Measurements from ENCODE around the gene TP73.

TP73 gene

DNA sequence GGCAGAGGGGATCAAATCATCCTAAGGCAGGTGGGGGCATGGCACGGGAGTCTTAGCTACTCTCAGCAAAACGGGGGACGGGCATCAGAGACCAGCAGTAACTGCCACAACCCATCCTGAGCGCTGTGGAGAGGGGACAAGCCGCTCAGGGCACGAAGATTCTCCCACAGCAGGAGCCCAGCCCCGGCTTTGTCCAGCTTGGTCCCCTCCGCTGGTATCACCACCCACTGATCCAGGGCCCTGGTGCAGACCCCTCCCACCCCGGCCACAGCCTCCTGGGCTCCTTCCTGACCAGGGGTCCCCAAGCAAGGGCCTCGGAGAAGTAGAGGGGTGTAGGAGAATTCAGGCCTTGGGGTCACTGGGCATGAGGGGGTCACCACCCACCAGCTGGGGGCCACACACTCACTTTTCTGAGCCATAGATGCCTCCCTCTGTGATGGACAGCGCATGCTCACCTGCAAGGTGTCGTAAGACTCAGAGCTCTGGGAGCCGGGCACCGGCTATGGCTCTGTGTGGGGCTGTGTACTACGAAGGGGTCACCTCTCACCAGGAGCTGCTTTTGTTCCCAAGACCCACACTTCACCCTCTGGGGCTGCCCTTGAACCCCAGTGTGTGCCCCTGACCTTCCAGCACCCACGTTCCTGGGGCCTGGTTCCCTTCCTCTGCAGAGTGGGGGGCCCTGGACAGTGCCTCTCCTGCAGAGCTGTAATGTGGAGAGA, 117.9 kb downstream of the TP73 start:
- H3K27ac ChIP-seq (ENCODE audit: low read length) = no peak overlapping the region
- H3K4me3 ChIP-seq (ENCODE audit: low read length) = no peak overlapping the region
- H2AFZ ChIP-seq (ENCODE audit: low read depth, low read length) = no peak overlapping the region
- H4K20me1 ChIP-seq (ENCODE audit: insufficient read depth, low read length) = no peaks in the 10 kb centered on the region
- no peak overlapping the region for H3K9ac ChIP-seq (ENCODE audit: low read length)
- no peaks in the 10 kb centered on the region for H3K9me3 ChIP-seq (ENCODE audit: insufficient read depth, low read length)
- H3K4me2 ChIP-seq (ENCODE audit: low read length) = no peak overlapping the region
- peaks cover 7% of the 10 kb centered on the region; the same call in 1 of the 2 replicates for H3K27me3 ChIP-seq (ENCODE audit: low read depth, low read length)
- peaks cover 13% of the 10 kb centered on the region for H3K4me1 ChIP-seq (ENCODE audit: low read length)
- no peaks in the 10 kb centered on the region for H3K79me2 ChIP-seq (ENCODE audit: low read length)
- H3K36me3 ChIP-seq (replicated peaks; ENCODE audit: low read depth, low read length) = no peaks in the 10 kb centered on the region
- no peak for TF ChIP-seq EZH2phosphoT487 (IDR thresholded peaks at IDR 0.05; ENCODE audit: low read depth)
- TF ChIP-seq, protein P1, sequence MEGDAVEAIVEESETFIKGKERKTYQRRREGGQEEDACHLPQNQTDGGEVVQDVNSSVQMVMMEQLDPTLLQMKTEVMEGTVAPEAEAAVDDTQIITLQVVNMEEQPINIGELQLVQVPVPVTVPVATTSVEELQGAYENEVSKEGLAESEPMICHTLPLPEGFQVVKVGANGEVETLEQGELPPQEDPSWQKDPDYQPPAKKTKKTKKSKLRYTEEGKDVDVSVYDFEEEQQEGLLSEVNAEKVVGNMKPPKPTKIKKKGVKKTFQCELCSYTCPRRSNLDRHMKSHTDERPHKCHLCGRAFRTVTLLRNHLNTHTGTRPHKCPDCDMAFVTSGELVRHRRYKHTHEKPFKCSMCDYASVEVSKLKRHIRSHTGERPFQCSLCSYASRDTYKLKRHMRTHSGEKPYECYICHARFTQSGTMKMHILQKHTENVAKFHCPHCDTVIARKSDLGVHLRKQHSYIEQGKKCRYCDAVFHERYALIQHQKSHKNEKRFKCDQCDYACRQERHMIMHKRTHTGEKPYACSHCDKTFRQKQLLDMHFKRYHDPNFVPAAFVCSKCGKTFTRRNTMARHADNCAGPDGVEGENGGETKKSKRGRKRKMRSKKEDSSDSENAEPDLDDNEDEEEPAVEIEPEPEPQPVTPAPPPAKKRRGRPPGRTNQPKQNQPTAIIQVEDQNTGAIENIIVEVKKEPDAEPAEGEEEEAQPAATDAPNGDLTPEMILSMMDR (IDR thresholded peaks at IDR 0.05; ENCODE audit: low read depth, low read length) = no peak

DNA sequence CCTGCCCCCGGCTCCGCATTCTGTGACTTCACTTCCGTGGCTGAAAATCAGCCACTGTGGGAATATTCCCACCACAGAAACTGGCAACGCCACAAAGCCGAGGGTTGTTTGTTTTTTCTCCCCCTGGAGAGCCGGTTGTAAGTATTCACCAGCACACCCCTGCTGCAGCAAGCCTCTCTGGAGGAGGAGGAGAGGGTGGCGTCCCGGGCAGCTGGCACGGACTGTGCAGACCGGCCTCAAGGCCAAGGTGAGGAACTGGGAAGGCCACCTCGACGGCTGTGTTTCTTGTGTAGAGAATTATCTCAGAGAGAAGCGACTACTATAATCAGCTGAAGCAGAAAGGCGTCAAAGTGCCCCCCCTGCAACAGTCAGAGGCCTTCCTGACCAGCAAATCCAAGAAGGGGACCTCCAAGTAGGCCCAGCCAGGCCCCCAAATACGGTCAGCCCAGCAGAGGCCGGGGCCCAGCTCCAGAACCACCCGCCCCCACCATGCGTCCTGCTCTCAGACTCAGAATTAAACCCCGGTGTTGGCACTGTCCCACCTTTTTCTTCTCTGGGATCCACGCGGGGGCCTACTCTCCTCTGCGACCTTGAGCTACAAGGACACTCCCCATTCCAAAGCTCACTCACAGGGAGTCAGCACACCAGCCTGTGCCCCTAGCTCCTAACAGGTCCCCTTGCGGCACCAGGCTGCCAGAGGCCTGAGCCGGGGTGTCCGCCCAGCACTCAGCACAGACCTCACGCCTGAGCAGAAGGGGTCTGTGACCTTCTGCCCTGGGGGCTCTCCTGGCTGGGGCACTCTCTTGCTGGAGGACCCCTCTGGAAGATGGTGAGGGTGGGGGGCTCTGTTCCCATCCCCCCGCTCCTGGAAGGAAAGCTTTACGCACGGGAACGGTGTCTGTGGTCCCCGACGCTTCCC, 119.1 kb downstream of the TP73 start:
- H2AFZ ChIP-seq (ENCODE audit: low read depth, low read length) = 0 out of 2 replicates have a peak overlapping the region, but pooled peaks have one; percentile 60

DNA sequence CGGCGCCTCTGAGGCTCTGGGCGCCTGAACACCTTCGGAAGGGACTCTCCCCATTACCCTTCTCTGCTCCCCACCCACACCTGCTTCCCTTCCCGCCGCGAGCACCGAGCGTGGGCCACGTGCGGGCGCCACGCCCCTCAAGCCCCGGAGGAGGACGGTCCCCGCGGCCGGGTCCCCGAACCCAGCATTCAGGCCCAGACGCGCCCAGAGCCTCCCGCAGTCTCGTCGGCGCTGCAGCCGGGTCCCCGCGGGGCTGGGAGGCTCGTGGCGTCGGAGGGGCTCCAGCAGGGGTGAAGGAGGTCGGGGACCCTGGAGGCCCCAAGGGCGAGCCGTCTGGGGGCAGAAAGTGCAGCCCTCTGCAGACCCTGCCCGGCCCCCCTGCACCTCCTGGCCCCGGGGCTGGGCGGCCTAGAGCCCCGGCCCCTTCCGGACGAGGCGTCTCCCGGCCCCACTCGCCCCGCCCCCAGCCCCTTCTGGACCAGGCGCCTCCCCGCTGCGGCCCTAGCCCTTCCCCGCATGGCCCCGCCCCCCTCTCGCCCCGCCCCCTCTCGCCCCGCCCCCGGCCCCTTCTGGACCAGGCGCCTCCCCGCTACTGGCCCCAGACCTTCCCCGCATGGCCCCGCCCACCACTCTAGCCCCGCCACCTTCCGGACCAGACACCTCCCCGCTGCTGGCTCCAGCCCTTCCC, 119.9 kb downstream of the TP73 start:
- Histone ChIP-seq H2AFZ (ENCODE audit: low read depth, low read length) (peak overlapping the region; percentile 60; the same call in 1 of the 2 replicates), H3K4me2 (ENCODE audit: low read length) (peak overlapping the region; percentile 87), H3K27me3 (ENCODE audit: low read depth, low read length) (peaks cover 6% of the 10 kb centered on the region; the same call in 1 of the 2 replicates), H3K4me1 (ENCODE audit: low read length) (peaks cover 20% of the 10 kb centered on the region), H3K36me3 (replicated peaks; ENCODE audit: low read depth, low read length) (no peaks in the 10 kb centered on the region), H3K79me2 (ENCODE audit: low read length) (no peaks in the 10 kb centered on the region), H3K9ac (ENCODE audit: low read length) (peak overlapping the region; percentile 71), H3K4me3 (ENCODE audit: low read length) (peak overlapping the region; percentile 84), H3K9me3 (ENCODE audit: insufficient read depth, low read length) (no peaks in the 10 kb centered on the region), H3K27ac (ENCODE audit: low read length) (peak overlapping the region; percentile 27; the same call in 1 of the 2 replicates), H4K20me1 (ENCODE audit: insufficient read depth, low read length) (no peaks in the 10 kb centered on the region)
- no peak for TF ChIP-seq EZH2phosphoT487 (IDR thresholded peaks at IDR 0.05; ENCODE audit: low read depth)
- TF ChIP-seq, protein P1 (IDR thresholded peaks at IDR 0.05; ENCODE audit: low read depth, low read length) = no peak

More for the DNA sequence above, 119.1 kb downstream of the TP73 start:
- H3K27me3 ChIP-seq (ENCODE audit: low read depth, low read length) = peaks cover 6% of the 10 kb centered on the region; the same call in 1 of the 2 replicates
- H3K36me3 ChIP-seq (replicated peaks; ENCODE audit: low read depth, low read length) = no peaks in the 10 kb centered on the region
- peak overlapping the region; percentile 71 for H3K9ac ChIP-seq (ENCODE audit: low read length)
- no peak overlapping the region for H3K27ac ChIP-seq (ENCODE audit: low read length)
- H3K9me3 ChIP-seq (ENCODE audit: insufficient read depth, low read length) = no peaks in the 10 kb centered on the region
- peak overlapping the region; percentile 84 for H3K4me3 ChIP-seq (ENCODE audit: low read length)
- H3K4me1 ChIP-seq (ENCODE audit: low read length) = peaks cover 20% of the 10 kb centered on the region
- peak overlapping the region; percentile 87 for H3K4me2 ChIP-seq (ENCODE audit: low read length)
- H4K20me1 ChIP-seq (ENCODE audit: insufficient read depth, low read length) = no peaks in the 10 kb centered on the region
- H3K79me2 ChIP-seq (ENCODE audit: low read length) = no peaks in the 10 kb centered on the region
- no peak for TF ChIP-seq EZH2phosphoT487 (IDR thresholded peaks at IDR 0.05; ENCODE audit: low read depth)
- TF ChIP-seq, protein P1 (IDR thresholded peaks at IDR 0.05; ENCODE audit: low read depth, low read length) = no peak
